Colon (tissue), 2 donors: Measurements from ENCODE around the gene TUBG2.
"Not testable (repeated sequence)": the region's sequence is repeated elsewhere in the genome, so short reads cannot be mapped to it uniquely, and the experiment has no call there.

ENCODE experiments used
- FAIRE-seq: peaks from 2 replicates; lab custom pipeline; 2012; peaks lifted over from hg19 to GRCh38; lab: Jason Lieb, UNC
- donor health status: control.
- donor health status: control.

The TUBG2 gene

GRCh38 chr17:42659079-42659931, at the start of gene TUBG2:
TUBG2 (plus strand) TSS chr17:42659284; CDS start chr17:42659504, 220 bp downstream.
- no peak for FAIRE-seq

- FAIRE-seq = not testable (repeated sequence)
Observed at GRCh38 chr17:42609814-42610801, 49.0 kb upstream of the TUBG2 start.

DNA sequence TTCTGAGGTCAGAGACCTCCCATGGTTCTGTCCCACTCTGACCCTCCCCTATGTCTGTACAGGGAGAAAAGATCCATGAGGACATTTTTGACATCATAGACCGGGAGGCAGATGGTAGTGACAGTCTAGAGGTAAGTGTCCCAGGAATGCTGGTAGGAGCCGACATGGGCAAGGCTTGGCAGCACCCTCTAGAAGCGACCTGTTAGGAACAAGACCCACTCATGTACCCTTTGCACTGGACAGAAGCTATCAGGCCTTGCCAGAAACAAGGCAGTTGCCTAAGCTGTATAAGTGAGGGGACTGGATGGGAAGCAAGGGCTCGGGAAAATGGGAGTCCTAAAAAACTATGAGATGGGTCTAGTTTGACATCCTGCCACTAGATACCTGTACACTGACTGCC, 47.1 kb upstream of the TUBG2 start:
- FAIRE-seq = no peak

DNA sequence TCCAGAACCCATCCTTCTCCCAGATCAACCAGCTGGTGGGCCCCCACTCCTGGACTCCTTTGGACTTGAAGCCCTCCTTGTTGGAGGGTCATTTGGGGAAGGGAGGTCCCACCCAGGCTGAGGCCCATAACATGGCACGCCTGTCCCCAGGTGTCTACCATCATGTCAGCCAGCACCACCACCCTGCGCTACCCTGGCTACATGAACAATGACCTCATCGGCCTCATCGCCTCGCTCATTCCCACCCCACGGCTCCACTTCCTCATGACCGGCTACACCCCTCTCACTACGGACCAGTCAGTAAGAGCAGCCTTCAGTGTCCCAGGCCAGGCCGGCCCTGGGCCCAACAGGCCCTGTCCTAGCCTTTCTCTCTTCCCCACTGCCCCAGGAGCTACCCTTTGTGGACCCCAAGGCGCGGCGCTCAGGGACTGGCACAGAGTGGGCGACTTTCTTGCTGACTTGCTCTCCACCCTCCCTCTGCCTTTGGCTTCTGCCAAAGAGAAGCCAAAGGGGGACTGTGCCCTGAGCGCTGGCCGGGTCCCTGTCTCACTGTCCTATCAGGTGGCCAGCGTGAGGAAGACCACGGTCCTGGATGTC, 45.3 kb upstream of the TUBG2 start:
- FAIRE-seq = no peak

DNA sequence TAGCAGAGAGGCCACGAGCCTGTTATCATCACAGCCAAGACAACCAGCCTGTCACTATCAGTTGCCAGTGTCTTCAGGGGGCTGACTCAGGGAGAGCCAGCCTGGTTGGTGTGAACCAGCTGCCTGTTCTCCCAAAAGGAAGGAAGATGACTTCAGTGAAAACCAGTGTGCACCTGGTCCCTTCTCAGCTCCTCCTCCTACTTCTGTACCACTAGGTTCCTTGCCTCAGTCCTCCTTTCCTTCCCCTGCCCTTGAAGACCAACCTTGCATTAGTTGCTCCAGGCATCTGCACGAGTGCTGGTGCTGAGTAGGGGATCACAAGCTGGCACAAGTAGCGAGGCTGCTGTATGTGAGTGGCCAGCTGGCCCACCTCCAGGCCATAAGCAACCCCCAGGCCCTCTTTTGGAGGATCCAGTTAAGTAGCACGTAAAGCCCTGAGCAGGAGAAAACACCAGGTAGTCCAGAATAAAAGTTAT, 41.1 kb upstream of the TUBG2 start:
- FAIRE-seq = no peak

DNA sequence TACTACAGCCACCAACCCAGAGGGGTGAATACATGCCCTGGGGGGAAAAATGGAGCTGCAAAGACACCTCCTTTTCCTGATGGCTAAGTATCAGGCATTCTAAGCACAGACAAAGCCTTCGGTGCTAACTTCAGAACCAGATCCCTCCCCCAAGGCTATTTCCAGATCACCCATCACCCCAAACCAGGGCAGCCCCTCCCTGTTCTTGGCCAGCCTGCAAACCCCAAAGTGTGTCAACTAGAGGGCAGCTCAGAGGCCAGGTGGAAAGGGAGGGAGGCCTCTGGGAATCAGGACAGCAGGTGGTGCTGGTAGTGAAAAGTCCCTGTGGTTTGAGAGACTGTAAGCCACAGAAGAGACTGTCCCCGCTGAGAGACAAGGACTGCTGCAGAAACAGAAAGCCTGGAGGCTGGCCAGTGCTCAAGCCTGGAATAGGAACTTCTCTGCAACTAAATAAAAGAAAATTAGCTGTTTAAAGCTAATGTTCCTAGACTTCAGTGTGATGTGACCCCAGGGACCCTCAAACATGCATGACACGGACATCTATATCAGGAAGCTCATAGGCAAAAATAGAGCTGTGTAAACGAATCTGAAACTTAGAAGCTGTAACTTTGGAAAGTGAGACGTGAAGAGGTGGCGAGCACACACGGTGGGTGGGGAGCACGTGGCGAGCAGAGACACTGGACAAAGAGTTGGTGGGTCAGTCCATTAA, 40.5 kb upstream of the TUBG2 start:
- no peak for FAIRE-seq

DNA sequence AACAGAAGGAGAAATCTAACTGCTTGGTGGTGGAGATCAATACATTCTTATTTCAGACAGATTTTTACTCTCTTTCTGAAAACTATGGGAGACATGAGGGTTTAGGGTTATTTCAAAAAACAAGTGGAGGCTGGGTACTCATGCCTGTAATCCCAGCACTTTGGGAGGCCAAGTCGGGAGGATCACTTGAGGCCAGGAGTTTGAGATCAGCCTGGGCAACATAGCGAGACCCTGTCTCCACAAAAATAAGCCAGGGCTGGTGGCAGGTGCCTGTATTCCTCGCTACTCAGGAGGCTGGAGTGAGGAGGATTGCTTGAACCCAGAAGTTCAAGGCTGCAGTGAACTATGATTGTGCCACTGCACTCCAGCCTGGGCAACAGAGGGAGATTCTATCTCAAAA, 37.1 kb upstream of the TUBG2 start:
- not testable (repeated sequence) for FAIRE-seq

DNA sequence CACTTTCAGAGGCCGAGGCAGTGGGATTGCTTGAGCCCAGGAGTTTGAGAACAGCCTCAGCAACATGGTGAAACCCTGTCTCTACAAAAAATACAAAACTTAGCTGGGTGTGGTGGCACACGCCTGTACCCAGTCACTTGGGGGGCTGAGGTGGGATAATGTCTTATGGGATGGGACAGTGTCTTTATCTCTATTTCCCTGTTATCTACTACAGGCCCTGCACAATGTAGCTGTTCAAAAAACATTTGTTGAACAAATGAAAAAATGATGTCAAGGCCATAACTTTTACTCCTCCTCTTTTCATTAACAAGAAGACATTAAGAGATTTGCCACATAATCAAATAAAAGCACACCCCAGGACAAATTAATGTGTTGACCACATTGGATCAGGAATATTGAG, 35.8 kb upstream of the TUBG2 start:
- FAIRE-seq = no peak

DNA sequence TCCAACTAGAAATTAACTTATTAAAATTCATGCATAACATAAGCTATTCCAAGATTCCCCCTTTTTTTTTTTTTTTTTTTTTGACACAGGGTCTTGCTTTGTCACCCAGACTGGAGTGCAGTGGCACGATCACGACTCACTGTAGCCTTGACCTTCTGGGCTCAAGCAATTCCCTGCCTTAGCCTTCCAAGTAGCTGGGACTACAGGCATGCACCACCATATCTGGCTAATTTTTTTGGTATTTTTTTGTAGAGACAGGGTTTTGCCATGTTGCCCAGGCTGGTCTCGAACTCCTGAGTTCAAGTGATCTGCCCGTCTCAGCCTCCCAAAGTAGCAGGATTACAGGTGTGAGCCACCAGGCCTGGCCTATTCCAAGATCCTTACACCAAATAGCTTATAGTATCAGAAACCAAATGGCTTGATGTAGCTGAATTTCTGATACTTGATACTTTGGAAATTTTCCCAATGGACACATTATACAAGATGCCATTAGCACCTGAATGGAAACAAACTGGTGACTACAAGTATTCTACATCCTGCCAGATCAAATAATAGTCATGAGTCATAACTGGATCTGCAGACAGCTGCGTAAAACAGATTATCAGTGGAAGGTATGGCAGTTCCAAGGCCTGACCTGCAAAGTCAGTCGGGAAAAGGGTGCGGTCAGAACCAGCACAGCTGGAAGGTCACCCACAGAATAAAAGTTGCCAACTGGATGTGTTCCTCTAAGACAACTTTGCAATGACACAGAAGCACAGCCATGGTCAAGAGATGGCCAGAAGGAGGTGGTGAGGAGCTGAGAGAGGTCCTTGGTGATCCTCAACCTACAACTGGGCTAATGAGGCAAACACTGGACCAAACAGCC, 35.1 kb upstream of the TUBG2 start:
- FAIRE-seq = no peak

- not testable (repeated sequence) for FAIRE-seq
Observed at GRCh38 chr17:42627032-42627764, 31.9 kb upstream of the TUBG2 start.

DNA sequence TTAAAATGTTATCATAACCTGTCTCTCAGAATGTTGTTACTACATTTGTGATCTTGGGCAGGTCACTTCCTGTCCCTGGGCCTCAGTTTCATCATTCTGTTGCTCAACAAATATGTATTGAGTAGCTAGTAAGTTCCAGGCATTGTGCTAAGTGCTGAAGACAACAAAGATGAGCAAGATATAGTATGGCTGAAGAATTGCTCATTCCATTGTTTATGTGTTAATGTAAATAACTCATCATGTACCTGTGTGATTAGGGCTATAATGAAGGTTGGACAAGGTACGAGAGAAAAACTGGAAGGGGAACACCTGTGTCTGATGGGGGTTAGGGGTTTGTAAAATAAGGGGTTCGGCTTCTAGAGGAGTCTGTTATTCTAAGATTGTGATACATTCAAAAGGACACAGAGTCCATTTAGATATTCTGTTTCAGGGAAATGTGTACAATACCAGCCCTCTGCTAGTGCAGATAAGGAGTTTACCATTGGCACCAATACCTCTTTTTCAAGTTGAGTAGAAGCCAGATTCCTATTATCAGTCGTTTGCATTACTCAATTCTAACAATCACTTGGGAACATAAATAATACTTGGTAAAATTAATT, 29.6 kb upstream of the TUBG2 start:
- no peak for FAIRE-seq

GRCh38 chr17:42632949-42633444, 26.1 kb upstream of the TUBG2 start:
- FAIRE-seq = no peak

GRCh38 chr17:42639525-42640113, 19.5 kb upstream of the TUBG2 start:
- FAIRE-seq = no peak

GRCh38 chr17:42640121-42640520, 19.0 kb upstream of the TUBG2 start:
- no peak for FAIRE-seq

DNA sequence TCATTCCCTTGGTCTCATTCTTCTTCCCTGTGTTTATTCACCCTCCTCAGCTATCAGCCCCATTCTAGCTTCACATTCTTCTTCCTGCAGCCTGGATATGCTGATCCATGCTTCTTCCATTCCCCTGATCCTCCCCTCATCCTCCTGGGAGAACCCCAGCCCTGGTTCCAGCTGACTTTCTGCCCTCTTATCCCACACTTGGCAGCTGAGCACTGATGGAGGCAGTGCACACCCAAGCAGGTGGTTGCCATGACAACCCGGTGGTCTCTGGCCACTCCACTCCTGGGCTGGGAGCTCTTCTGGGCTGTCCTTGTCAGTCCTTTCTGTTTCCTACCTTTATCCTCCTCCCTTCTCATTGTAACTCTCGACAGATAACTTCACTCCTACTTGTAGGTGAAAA, 16.7 kb upstream of the TUBG2 start:
- no peak for FAIRE-seq

DNA sequence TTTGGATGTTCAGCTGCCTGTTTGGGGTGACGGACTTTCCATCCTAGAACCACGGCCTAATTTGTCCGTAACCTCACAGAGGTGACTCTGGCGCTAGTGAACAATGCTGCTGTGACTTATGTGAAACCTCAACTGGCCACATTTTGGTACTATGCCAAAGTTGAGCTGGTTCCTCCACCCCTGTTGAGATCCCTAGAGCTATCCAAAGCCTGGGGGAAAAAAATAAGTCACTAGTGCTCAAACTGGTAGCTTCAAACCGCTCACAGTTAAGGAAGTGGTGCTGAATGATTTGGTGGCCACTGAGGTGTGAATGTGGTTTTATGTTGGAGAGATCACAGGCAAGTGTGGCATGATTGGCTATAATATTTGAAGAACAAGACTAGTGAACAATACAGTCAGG, 11.3 kb upstream of the TUBG2 start:
- no peak for FAIRE-seq

GRCh38 chr17:42651392-42651791, 7.7 kb upstream of the TUBG2 start:
- no peak for FAIRE-seq

- no peak for FAIRE-seq
Observed at GRCh38 chr17:42653179-42654124, 5.6 kb upstream of the TUBG2 start.
